CD14-positive monocyte (primary cell): ENCODE results near the gene RANBP10. TPM values are rescaled to one million over a fixed set of nuclear protein-coding genes. Genes with fewer than 3 reads are reported as not detected.

ENCODE experiments used
- DNase-seq, 3 donors: peaks; one replicate each; pipeline ENCODE4 v3.0.0-alpha.2; 2011 to 2022
- H2AFZ ChIP-seq: 2 replicates; pipeline ENCODE4 v1.6.0; 2012; ENCODE audit warnings: mild to moderate bottlenecking, low read depth, low read length, inconsistent platforms; ENCODE audit not compliant: insufficient read depth, poor library complexity, severe bottlenecking
- H3K27ac ChIP-seq, 2 donors: 1 replicate in 1 of 2; 2 replicates in 1 of 2; pipeline ENCODE4 v1.5.1; 2012 to 2013; ENCODE audit warnings: low read length in 2 of 2, control low read depth in 1 of 2, inconsistent platforms in 1 of 2, low read depth in 1 of 2, mild to moderate bottlenecking in 1 of 2
- H3K27me3 ChIP-seq, 2 donors: one replicate each; pipeline versions ENCODE4 v1.6.0 to v1.6.1; 2011 to 2013; ENCODE audit warnings: low read length in 2 of 2; ENCODE audit not compliant: control insufficient read depth in 2 of 2, insufficient read depth in 2 of 2
- H3K36me3 ChIP-seq, 2 donors: replicated peaks in 1 of 2; 1 replicate in 1 of 2; 2 replicates in 1 of 2; pipeline versions ENCODE4 v1.5.1 to v1.6.1; 2012 to 2013; ENCODE audit warnings: low read length in 2 of 2, control low read depth in 1 of 2, inconsistent platforms in 1 of 2, mild to moderate bottlenecking in 1 of 2; ENCODE audit not compliant: insufficient read depth in 2 of 2, control insufficient read depth in 1 of 2
- H3K4me1 ChIP-seq, 2 donors: 1 replicate in 1 of 2; 2 replicates in 1 of 2; pipeline versions ENCODE4 v1.5.1 to v1.6.1; 2012 to 2013; ENCODE audit warnings: low read length in 2 of 2, control low read depth in 1 of 2, inconsistent platforms in 1 of 2, mild to moderate bottlenecking in 1 of 2, moderate library complexity in 1 of 2; ENCODE audit not compliant: insufficient read depth in 2 of 2, control insufficient read depth in 1 of 2
- H3K4me2 ChIP-seq: replicated peaks from 2 replicates; pipeline ENCODE3; 2012; ENCODE audit warnings: low read length, moderate library complexity, mild to moderate bottlenecking; ENCODE audit not compliant: poor library complexity, severe bottlenecking; ENCODE audit errors: extremely low read depth
- H3K4me3 ChIP-seq, 3 experiments: fragments of 200-600 bp in 1 of 3; sonication (generic) in 1 of 3; replicated peaks in 1 of 3; 1 replicate in 2 of 3; 2 replicates in 1 of 3; pipeline ENCODE4 v1.5.1; 2011 to 2013; ENCODE audit warnings: low read length in 3 of 3, mild to moderate bottlenecking in 3 of 3, control low read depth in 2 of 3, low read depth in 2 of 3, inconsistent platforms in 1 of 3, moderate library complexity in 1 of 3
- H3K79me2 ChIP-seq: 2 replicates; pipeline ENCODE4 v1.6.0; 2012; ENCODE audit warnings: mild to moderate bottlenecking, control low read depth, inconsistent platforms, low read length, moderate library complexity; ENCODE audit not compliant: insufficient read depth
- H3K9ac ChIP-seq: 2 replicates; pipeline ENCODE4 v1.6.0; 2017; ENCODE audit warnings: low read length, mild to moderate bottlenecking; ENCODE audit not compliant: insufficient read depth, poor library complexity, severe bottlenecking
- H3K9me3 ChIP-seq, 2 donors: replicated peaks in 1 of 2; 1 replicate in 1 of 2; 2 replicates in 1 of 2; pipeline versions ENCODE4 v1.5.1 to v1.6.1; 2012 to 2013; ENCODE audit warnings: low read length in 2 of 2, control low read depth in 1 of 2; ENCODE audit not compliant: control insufficient read depth in 1 of 2, insufficient read depth in 1 of 2
- H4K20me1 ChIP-seq: 2 replicates; pipeline ENCODE4 v1.6.0; 2012; ENCODE audit warnings: mild to moderate bottlenecking, low read length, control low read depth, moderate library complexity; ENCODE audit not compliant: insufficient read depth
- H3K27ac Mint-ChIP-seq, 7 donors: one replicate each; pipeline ENCODE4 v1.8.0; 2020; ENCODE audit warnings: mild to moderate bottlenecking in 7 of 7, mixed read lengths in 7 of 7, moderate library complexity in 6 of 7, inconsistent platforms in 2 of 7
- H3K27me3 Mint-ChIP-seq, 3 donors: one replicate each; pipeline ENCODE4 v1.8.0; 2021 to 2022; ENCODE audit warnings: low read depth in 3 of 3, mild to moderate bottlenecking in 3 of 3, mixed read lengths in 3 of 3, moderate library complexity in 3 of 3, inconsistent platforms in 1 of 3
- H3K36me3 Mint-ChIP-seq, 2 donors: one replicate each; pipeline ENCODE4 v1.8.0; 2020; ENCODE audit warnings: mixed read lengths in 2 of 2, inconsistent platforms in 1 of 2, mild to moderate bottlenecking in 1 of 2
- H3K4me1 Mint-ChIP-seq: one replicate; pipeline ENCODE4 v1.8.0; 2020; ENCODE audit warnings: mild to moderate bottlenecking, mixed read lengths
- H3K4me3 Mint-ChIP-seq, 2 donors: one replicate each; pipeline ENCODE4 v1.8.0; 2020; ENCODE audit warnings: mild to moderate bottlenecking in 2 of 2, mixed read lengths in 2 of 2, moderate library complexity in 1 of 2
- H3K9me3 Mint-ChIP-seq, 7 donors: one replicate each; pipeline ENCODE4 v1.8.0; 2020 to 2022; ENCODE audit warnings: mixed read lengths in 7 of 7, mild to moderate bottlenecking in 6 of 7, moderate library complexity in 6 of 7, inconsistent platforms in 2 of 7
- WGBS: methylation state at CpG from one replicate; pipeline ENCODE4 v1.1.5; 2013; ENCODE audit warnings: missing lambda C conversion rate; ENCODE audit not compliant: insufficient coverage; 5-methylcytosine and 5-hydroxymethylcytosine counted together
- intact Hi-C, 2 donors: fragments of 100-400 bp; cut with micrococcal nuclease; formaldehyde crosslinking; loops; one replicate each; pipeline versions ENCODE4 v1.15.0 to v1.15.1; 2023
- polyA plus RNA-seq, 3 donors: library from polyadenylated mRNA; depleted of rRNA in 1 of 3; unstranded in 2 of 3; stranded (reverse) in 1 of 3; fragments of 300-500 nt in 2 of 3; fragments of >200 nt in 1 of 3; fragmentation: Illumina TruSeq in 2 of 3; gene quantifications; 1 replicate in 2 of 3; 2 replicates in 1 of 3; pipeline ENCODE4 v1.2.3, GENCODE V29; 2012 to 2021
- TF ChIP-seq, protein P1 (sequence below): fragments of 200-600 bp; IDR thresholded peaks from one replicate; pipeline ENCODE4 v1.8.0; 2022; ENCODE audit warnings: antibody characterized with exemption, mild to moderate bottlenecking

Gene RANBP10
- polyA plus RNA-seq, 3 donors, result 6.4 to 16.7 (median 6.6) TPM

DNA sequence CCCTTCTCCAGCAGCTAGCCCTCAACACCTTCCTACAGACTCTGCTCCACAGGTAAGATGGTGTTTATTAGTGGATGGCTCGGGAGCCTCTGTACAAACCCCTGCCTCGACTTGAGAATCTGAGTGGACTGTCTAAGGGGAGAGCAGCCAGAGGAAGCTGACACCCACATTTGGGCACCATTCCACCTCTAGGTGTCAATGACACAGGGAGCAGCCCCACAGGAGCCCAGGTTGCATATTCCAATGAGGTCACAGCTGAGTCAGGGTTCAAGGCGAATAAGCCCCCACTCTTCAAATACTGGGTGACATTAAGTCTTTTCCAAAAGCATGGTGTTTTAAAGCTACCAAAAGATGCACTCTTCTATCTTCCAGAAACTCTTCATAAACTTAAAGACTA is 31.9 kb downstream of the RANBP10 start:
- intact Hi-C loops, result no loop called here
- H3K27me3 ChIP-seq, result no peaks in the 10 kb centered on the region

GRCh38 chr16:67773569-67774456 is 32.5 kb downstream of the RANBP10 start:
- Mint-ChIP-seq H3K4me1 (peaks cover 6% of the 10 kb centered on the region), H3K36me3 (peaks cover 37 to 50% of the 10 kb centered on the region in 2 donors), H3K27ac (peak overlapping the region in 2 of 7 donors; percentile 40 to 42), H3K27me3 (no peaks in the 10 kb centered on the region), H3K4me3 (no peak overlapping the region), H3K9me3 (peaks cover 0 to 3% (median 0%) of the 10 kb centered on the region in 7 donors)
- peaks cover 19 to 39% of the 10 kb centered on the region in 2 donors for H3K36me3 ChIP-seq
- no peak overlapping the region for H3K4me2 ChIP-seq
- H3K4me1 ChIP-seq, result no peaks in the 10 kb centered on the region
- no peaks in the 10 kb centered on the region for H3K79me2 ChIP-seq
- no peak overlapping the region for H2AFZ ChIP-seq
- WGBS, result 67% methylated on average over 2 of the region's 6 CpGs
- peaks cover 24% of the 10 kb centered on the region for H4K20me1 ChIP-seq
- H3K27me3 ChIP-seq, result no peaks in the 10 kb centered on the region
- intact Hi-C loops, result no loop called here
- TF ChIP-seq, protein P1, sequence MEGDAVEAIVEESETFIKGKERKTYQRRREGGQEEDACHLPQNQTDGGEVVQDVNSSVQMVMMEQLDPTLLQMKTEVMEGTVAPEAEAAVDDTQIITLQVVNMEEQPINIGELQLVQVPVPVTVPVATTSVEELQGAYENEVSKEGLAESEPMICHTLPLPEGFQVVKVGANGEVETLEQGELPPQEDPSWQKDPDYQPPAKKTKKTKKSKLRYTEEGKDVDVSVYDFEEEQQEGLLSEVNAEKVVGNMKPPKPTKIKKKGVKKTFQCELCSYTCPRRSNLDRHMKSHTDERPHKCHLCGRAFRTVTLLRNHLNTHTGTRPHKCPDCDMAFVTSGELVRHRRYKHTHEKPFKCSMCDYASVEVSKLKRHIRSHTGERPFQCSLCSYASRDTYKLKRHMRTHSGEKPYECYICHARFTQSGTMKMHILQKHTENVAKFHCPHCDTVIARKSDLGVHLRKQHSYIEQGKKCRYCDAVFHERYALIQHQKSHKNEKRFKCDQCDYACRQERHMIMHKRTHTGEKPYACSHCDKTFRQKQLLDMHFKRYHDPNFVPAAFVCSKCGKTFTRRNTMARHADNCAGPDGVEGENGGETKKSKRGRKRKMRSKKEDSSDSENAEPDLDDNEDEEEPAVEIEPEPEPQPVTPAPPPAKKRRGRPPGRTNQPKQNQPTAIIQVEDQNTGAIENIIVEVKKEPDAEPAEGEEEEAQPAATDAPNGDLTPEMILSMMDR, result no peak
- H3K9me3 ChIP-seq, result no peaks in the 10 kb centered on the region
- H3K4me3 ChIP-seq, result no peak overlapping the region
- no peak for DNase-seq
- H3K9ac ChIP-seq, result no peak overlapping the region
- no peak overlapping the region for H3K27ac ChIP-seq

More for the DNA sequence above, 31.9 kb downstream of the RANBP10 start:
- H3K9me3 ChIP-seq, result no peaks in the 10 kb centered on the region
- H3K79me2 ChIP-seq, result no peaks in the 10 kb centered on the region
- Mint-ChIP-seq H3K27me3 (no peaks in the 10 kb centered on the region), H3K27ac (no peak overlapping the region), H3K4me1 (peaks cover 6% of the 10 kb centered on the region), H3K4me3 (no peak overlapping the region), H3K9me3 (peaks cover 0 to 3% (median 0%) of the 10 kb centered on the region in 7 donors), H3K36me3 (peaks cover 35 to 50% of the 10 kb centered on the region in 2 donors)
- no peak overlapping the region for H3K9ac ChIP-seq
- no peaks in the 10 kb centered on the region for H3K4me1 ChIP-seq
- no peak for DNase-seq
- WGBS, result 100% methylated on average over 1 of the region's 3 CpGs
- peaks cover 19 to 38% of the 10 kb centered on the region in 2 donors for H3K36me3 ChIP-seq
- no peak overlapping the region for H2AFZ ChIP-seq
- no peak overlapping the region for H3K27ac ChIP-seq
- no peak overlapping the region for H3K4me2 ChIP-seq
- H3K4me3 ChIP-seq, result no peak overlapping the region
- H4K20me1 ChIP-seq, result peaks cover 24% of the 10 kb centered on the region
- TF ChIP-seq, protein P1, result no peak
